DOHH2 (cell line): Measurements from ENCODE around the gene UAP1L1.

ENCODE experiments used
- H3F3A ChIP-seq: fragments of 200-600 bp; sonication (generic), shearing (Covaris generic); 2 replicates; pipeline ENCODE4 v1.6.0; 2016; ENCODE audit warnings: antibody characterized with exemption, mild to moderate bottlenecking; ENCODE audit not compliant: control insufficient read depth, insufficient read depth
- H3K27ac ChIP-seq: fragments of 200-600 bp; sonication (generic); 2 replicates; pipeline ENCODE4 v1.5.1; 2014; ENCODE audit warnings: low read depth, mild to moderate bottlenecking, low read length, moderate library complexity
- H3K27me3 ChIP-seq: fragments of 200-600 bp; sonication (generic); 2 replicates; pipeline ENCODE4 v1.6.1; 2014; ENCODE audit warnings: mild to moderate bottlenecking, low read length, mixed read lengths; ENCODE audit not compliant: control insufficient read depth
- H3K36me3 ChIP-seq: fragments of 200-600 bp; sonication (generic); 2 replicates; pipeline ENCODE4 v1.6.1; 2014; ENCODE audit warnings: mild to moderate bottlenecking, low read length, moderate library complexity, mixed read lengths; ENCODE audit not compliant: control insufficient read depth
- H3K4me1 ChIP-seq: fragments of 200-600 bp; sonication (generic); 2 replicates; pipeline ENCODE4 v1.6.1; 2014; ENCODE audit warnings: mild to moderate bottlenecking, low read length, mixed read lengths; ENCODE audit not compliant: control insufficient read depth
- H3K4me2 ChIP-seq: fragments of 200-600 bp; sonication (generic); 2 replicates; pipeline ENCODE4 v1.6.0; 2014; ENCODE audit warnings: mild to moderate bottlenecking, low read length, moderate library complexity
- H3K4me3 ChIP-seq: fragments of 200-600 bp; sonication (generic); 2 replicates; pipeline ENCODE4 v1.5.1; 2014; ENCODE audit warnings: mild to moderate bottlenecking, low read length, mixed read lengths
- H3K79me2 ChIP-seq: fragments of 200-600 bp; sonication (generic); 2 replicates; pipeline ENCODE4 v1.6.1; 2014; ENCODE audit warnings: mild to moderate bottlenecking, low read length, mixed read lengths; ENCODE audit not compliant: control insufficient read depth
- H3K9me2 ChIP-seq: fragments of 200-600 bp; sonication (generic); replicated peaks from 2 replicates; pipeline ENCODE4 v1.6.1; 2014; ENCODE audit warnings: mild to moderate bottlenecking, low read length, mixed read lengths; ENCODE audit not compliant: control insufficient read depth
- H3K9me3 ChIP-seq: fragments of 200-600 bp; sonication (generic); 2 replicates; pipeline ENCODE4 v1.6.1; 2014; ENCODE audit warnings: antibody characterized with exemption, low read length, mixed read lengths; ENCODE audit not compliant: control insufficient read depth, insufficient read depth
- H4K20me1 ChIP-seq: fragments of 200-600 bp; sonication (generic); 2 replicates; pipeline ENCODE4 v1.6.0; 2014; ENCODE audit warnings: low read depth, mild to moderate bottlenecking, antibody characterized with exemption, low read length, moderate library complexity; ENCODE audit not compliant: control insufficient read depth, insufficient read depth
- CTCF ChIP-seq: fragments of 200-600 bp; sonication (generic); IDR thresholded peaks from one replicate; pipeline ENCODE4 v1.5.1; 2014; ENCODE audit warnings: antibody characterized with exemption, mild to moderate bottlenecking, low read depth, low read length; ENCODE audit not compliant: poor library complexity, severe bottlenecking
- EZH2phosphoT487 ChIP-seq: fragments of 200-600 bp; sonication (generic); IDR thresholded peaks from 2 replicates; pipeline ENCODE4 v1.6.1; 2017; ENCODE audit warnings: borderline replicate concordance, mild to moderate bottlenecking, antibody characterized with exemption, low read length, moderate library complexity, mixed read lengths

UAP1L1 gene

DNA sequence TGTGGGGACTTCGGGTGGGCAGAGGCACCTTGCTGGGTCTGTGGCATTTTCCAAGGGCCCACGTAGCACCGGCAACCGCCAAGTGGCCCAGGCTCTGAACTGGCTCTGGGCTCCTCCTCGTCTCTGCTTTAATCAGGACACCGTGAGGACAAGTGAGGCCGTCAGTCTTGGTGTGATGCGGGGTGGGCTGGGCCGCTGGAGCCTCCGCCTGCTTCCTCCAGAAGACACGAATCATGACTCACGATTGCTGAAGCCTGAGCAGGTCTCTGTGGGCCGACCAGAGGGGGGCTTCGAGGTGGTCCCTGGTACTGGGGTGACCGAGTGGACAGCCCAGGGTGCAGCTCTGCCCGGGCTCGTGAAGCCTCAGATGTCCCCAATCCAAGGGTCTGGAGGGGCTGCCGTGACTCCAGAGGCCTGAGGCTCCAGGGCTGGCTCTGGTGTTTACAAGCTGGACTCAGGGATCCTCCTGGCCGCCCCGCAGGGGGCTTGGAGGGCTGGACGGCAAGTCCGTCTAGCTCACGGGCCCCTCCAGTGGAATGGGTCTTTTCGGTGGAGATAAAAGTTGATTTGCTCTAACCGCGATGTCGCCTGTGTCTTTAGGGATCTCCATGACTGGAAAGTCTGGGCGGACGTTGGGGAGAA, 31.4 kb downstream of the UAP1L1 start:
- H4K20me1 ChIP-seq, result no peaks in the 10 kb centered on the region
- H3K9me3 ChIP-seq, result peaks cover 2% of the 10 kb centered on the region; the same call in 1 of the 2 replicates
- no peak overlapping the region for H3K4me2 ChIP-seq
- H3K27me3 ChIP-seq, result no peaks in the 10 kb centered on the region
- H3K9me2 ChIP-seq, result no peaks in the 10 kb centered on the region
- TF ChIP-seq CTCF (no peak), EZH2phosphoT487 (no peak)
- no peak overlapping the region for H3K4me3 ChIP-seq
- peaks cover 81% of the 10 kb centered on the region for H3K36me3 ChIP-seq
- peaks cover 9% of the 10 kb centered on the region for H3K4me1 ChIP-seq
- H3K27ac ChIP-seq, result no peak overlapping the region
- peaks cover 2% of the 10 kb centered on the region; the same call in 1 of the 2 replicates for H3F3A ChIP-seq
- peaks cover 14% of the 10 kb centered on the region for H3K79me2 ChIP-seq

DNA sequence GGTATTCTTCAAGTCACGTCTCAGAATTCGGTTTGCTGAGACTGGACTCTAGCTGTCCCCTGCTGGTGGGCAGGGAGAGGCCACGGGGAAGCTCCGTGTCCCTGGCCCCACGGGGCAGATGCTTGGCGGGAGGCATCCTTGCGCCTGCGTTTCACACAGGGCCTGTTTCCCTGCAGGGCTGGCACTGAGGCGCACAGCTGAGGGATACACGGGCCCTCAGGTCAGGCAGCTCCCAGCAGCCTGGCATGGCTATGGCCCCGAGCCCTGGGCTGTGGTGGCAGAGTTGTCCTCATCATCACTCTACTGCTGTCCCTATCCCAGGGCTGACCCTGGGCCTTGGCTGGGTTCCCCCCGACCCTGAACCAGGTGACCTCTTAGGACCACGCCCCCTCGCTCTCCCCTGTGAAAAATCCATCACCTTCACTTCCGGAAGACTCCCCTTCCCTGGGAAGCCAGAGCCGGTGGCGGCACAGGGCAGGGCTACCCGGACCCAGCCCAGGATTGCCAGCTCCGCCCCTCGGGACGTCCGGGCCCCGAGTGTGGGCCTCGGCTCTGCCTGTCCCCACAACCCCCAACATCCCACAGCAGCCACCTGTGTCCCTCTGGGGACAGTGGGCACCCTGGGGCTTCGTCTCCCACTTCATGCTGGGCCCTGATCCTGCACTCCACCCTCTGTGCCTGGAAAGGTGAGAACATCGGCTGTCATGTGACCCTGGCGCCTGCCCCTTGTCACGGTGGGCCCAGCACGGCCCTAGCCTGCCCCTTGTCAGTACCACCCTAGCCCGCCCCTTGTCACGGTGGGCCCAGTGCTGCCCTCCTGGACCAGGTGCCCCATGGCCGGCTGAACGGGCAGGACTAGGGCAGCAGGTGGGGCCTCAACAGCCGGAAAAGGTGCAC, 32.2 kb downstream of the UAP1L1 start:
- H3K4me2 ChIP-seq, result no peak overlapping the region
- peaks cover 9% of the 10 kb centered on the region for H3K4me1 ChIP-seq
- no peaks in the 10 kb centered on the region for H4K20me1 ChIP-seq
- H3K27ac ChIP-seq, result no peak overlapping the region
- H3K9me3 ChIP-seq, result no peaks in the 10 kb centered on the region
- TF ChIP-seq EZH2phosphoT487 (no peak), CTCF (no peak)
- no peak overlapping the region for H3K4me3 ChIP-seq
- peaks cover 75% of the 10 kb centered on the region for H3K36me3 ChIP-seq
- H3F3A ChIP-seq, result no peaks in the 10 kb centered on the region
- H3K9me2 ChIP-seq, result no peaks in the 10 kb centered on the region
- no peaks in the 10 kb centered on the region for H3K27me3 ChIP-seq
- peaks cover 19% of the 10 kb centered on the region for H3K79me2 ChIP-seq

DNA sequence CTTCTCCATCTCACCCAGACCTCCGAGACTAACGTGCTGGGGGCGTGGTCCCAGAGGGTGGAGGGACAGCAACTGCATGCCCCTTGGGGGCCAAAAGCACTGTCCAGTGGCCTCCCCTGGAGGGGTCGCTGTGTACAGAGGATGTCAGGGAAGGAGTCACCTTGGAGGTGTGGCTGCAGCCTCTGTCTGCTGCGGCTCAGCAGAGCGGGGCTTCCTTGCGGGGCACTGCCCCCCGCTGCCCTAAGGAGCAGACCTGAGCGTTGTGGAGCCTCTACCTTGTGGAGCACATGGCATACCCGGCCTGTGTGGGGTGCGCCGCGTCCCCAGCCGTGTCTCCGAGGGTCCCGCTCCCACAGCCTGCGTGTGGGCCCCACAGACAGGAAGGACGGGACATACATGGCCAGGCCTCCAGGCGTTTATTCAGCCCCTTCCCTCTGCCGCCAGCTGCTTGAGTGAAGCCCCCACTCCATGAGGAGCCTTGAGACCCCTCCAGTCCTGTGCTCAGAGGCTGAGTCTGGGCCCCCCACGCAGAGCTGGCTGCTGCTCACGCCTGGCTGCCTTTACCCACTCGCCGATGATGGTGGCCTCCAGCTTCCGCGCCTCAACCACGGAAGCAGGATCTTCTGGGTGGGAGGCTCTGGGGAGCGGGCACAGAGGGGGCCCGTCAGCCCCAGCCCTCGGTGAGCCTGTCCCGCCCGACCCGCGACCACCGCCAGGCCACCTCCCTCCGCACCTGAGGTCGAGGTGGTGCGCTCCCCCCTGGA, 33.0 kb downstream of the UAP1L1 start:
- H3K36me3 ChIP-seq, result peaks cover 71% of the 10 kb centered on the region

More for the DNA sequence above, 33.0 kb downstream of the UAP1L1 start:
- H3K27ac ChIP-seq, result no peak overlapping the region
- no peaks in the 10 kb centered on the region for H3F3A ChIP-seq
- H3K4me1 ChIP-seq, result peaks cover 16% of the 10 kb centered on the region
- H3K4me3 ChIP-seq, result no peak overlapping the region
- TF ChIP-seq EZH2phosphoT487 (no peak), CTCF (no peak)
- H3K9me3 ChIP-seq, result no peaks in the 10 kb centered on the region
- H3K79me2 ChIP-seq, result peaks cover 26% of the 10 kb centered on the region
- no peak overlapping the region for H3K4me2 ChIP-seq
- H3K9me2 ChIP-seq, result no peaks in the 10 kb centered on the region
- no peaks in the 10 kb centered on the region for H4K20me1 ChIP-seq
- no peaks in the 10 kb centered on the region for H3K27me3 ChIP-seq
